ENCODE results near the gene PLD6.

PLD6 gene

DNA sequence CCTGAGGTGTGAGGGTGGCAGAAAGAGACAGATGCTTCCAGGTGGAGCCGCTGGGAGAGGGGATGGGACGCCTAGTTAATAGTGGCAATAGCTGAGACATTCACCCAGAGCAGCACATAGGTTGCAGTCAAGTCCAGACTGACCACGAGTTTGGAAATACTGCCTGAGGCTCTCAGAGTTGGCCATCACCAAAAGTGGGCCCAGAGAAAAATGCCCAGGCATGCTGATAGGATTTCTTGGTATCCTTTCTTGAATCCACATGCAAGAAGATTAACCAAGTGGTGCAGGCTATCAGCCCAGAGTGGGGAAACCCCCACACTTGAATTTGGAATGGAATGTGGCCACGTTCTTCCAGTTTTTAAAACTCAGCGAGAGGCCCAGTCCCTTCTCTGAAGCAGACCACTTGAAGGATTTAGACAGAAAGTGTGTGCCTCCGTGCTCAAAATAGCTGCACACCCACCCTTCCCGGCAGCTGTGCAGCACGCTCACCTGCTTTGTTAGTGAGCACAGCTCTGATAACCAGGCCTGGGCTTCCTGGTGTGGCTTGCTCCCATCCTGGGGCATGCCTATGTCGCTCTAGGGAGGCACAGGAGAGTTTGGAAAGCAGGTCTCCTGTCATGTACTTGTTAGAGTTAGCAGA, 35.7 kb downstream of the PLD6 start:
- TF ChIP-seq CTCF (IDR thresholded peaks at IDR 0.05; ENCODE audit: low read length, missing control alignments) = no peak
- H3K4me3 ChIP-seq (replicated peaks; ENCODE audit: low read depth, low read length) = no peak overlapping the region
- DNase-seq (ENCODE audit: low read depth) = no peak

- no peak overlapping the region for H3K4me3 ChIP-seq (replicated peaks; ENCODE audit: low read depth, low read length)
- TF ChIP-seq CTCF (IDR thresholded peaks at IDR 0.05; ENCODE audit: low read length, missing control alignments) = no peak
- DNase-seq (ENCODE audit: low read depth) = no peak
Measured at GRCh38 chr17:17169396-17169795, 36.7 kb downstream of the PLD6 start.

GRCh38 chr17:17168401-17168800, 37.7 kb downstream of the PLD6 start:
- no peak for TF ChIP-seq CTCF (IDR thresholded peaks at IDR 0.05; ENCODE audit: low read length, missing control alignments)
- H3K4me3 ChIP-seq (replicated peaks; ENCODE audit: low read depth, low read length) = no peak overlapping the region
- DNase-seq (ENCODE audit: low read depth) = no peak

GRCh38 chr17:17167986-17168385, 38.1 kb downstream of the PLD6 start:
- H3K4me3 ChIP-seq (replicated peaks; ENCODE audit: low read depth, low read length) = no peak overlapping the region
- no peak for TF ChIP-seq CTCF (IDR thresholded peaks at IDR 0.05; ENCODE audit: low read length, missing control alignments)
- no peak for DNase-seq (ENCODE audit: low read depth)

DNA sequence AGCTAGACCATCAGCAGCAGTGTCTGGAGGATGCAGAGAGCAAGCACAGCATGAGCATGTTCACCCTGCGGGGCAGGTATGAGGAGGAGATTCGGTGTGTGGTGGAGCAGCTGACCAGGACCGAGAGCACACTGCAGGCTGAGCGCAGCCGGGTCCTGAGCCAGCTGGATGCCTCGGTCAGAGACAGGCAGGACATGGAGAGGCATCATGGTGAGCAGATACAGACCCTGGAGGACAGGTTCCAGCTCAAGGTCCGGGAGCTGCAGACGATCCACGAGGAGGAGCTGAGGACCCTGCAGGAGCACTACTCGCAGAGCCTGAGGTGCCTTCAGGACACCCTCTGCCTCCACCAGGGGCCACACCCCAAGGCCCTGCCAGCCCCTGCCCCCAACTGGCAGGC, 38.8 kb downstream of the PLD6 start:
- no peak for TF ChIP-seq CTCF (IDR thresholded peaks at IDR 0.05; ENCODE audit: low read length, missing control alignments)
- DNase-seq (ENCODE audit: low read depth) = no peak
- H3K4me3 ChIP-seq (replicated peaks; ENCODE audit: low read depth, low read length) = no peak overlapping the region

DNA sequence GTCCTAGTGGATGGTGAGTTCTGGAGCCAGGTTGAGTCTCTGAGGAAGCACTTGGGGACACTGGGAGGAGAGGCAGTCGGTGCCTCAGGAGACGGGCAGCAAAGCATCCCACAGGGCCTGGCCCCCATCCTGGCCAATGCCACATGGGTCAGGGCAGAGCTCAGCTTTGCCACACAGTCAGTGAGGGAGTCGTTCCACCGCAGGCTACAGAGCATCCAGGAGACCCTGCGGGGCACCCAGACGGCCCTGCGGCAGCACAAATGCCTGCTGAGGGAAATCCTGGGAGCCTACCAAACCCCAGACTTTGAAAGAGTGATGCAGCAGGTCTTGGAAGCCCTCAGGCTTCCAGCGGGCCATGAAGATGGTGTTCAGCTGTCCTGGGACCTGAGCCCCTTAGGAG, 39.7 kb downstream of the PLD6 start:
- TF ChIP-seq CTCF (IDR thresholded peaks at IDR 0.05; ENCODE audit: low read length, missing control alignments) = no peak
- no peak overlapping the region for H3K4me3 ChIP-seq (replicated peaks; ENCODE audit: low read depth, low read length)
- DNase-seq (ENCODE audit: low read depth) = no peak

GRCh38 chr17:17165666-17166308, 40.3 kb downstream of the PLD6 start:
- no peak for TF ChIP-seq CTCF (IDR thresholded peaks at IDR 0.05; ENCODE audit: low read length, missing control alignments)
- no peak overlapping the region for H3K4me3 ChIP-seq (replicated peaks; ENCODE audit: low read depth, low read length)

More at GRCh38 chr17:17165666-17166308, 40.3 kb downstream of the PLD6 start:
- no peak for DNase-seq (ENCODE audit: low read depth)

Measured in fibroblast of pulmonary artery (primary cell).